ENCODE measurements around the gene MBL2.

The MBL2 gene

GRCh38 chr10:52774182-52774581 is 1.6 kb upstream of the MBL2 start:
- DNase-seq (ENCODE audit: low read depth in 1 of 2, low spot score in 1 of 2) = no peak

DNA sequence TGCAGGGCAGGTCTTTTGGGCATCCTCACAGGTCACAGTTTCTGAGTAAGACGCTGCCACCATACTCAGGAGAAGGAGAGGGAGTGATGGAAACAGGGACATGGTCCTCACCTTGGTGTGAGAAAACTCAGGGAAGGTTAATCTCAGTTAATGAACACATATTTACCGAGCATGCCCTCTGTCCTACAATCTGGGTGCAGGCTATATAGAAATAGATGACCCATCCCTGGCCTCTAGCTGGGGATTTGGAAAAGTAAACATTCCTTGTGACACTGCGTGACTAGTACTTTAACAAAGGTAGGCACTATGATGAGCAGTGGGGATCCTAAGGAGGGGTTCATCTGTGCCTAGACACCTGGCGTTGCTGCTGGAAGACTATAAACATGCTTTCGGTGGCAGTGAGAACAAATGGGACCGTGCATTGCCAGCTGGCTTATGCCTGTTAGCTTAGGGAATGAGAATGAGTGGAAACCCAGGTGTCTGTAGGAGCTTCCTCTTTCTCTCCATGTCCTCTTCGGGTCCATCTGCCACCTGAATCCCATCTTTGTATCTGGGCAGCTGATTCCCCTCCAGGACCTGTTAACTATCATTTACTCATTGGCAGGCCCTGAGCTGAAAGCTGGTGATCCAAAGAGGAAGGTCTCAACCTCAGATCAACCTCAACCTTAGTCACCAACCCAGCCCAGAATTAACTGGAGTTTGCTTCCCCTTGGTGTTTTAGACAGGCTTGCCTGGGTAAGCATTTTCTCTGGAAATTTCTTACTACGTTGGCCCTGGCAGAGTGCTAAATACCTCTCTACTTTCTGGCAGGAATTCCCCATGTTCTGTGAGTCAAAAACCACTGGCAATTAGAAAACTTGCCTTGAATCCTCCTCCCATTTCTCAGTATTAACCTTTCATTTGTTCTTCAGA is 794 bp downstream of the MBL2 start:
- no peak for DNase-seq (ENCODE audit: low read depth in 1 of 2, low spot score in 1 of 2)

DNA sequence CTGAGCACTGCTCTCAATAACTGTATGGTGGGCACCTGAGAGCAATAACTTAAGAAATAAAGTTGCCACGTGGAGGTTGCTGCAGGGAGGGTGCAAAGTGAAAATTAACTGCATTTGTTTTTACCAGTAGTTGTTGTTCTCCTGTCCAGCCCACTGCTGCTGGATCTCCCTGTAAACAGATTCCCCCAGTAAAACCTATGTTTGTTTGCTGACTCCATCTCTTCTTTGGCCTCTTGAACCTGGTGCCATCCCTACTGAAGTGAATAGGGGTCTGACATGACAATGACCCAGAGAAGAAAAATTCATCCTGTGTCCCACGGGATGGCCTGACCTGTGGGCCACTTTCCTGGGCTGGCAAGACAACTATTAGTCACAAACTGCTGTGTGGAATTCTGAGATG is 1.7 kb downstream of the MBL2 start:
- DNase-seq (ENCODE audit: low read depth in 1 of 2, low spot score in 1 of 2) = no peak

GRCh38 chr10:52769966-52770365 is 2.6 kb downstream of the MBL2 start:
- no peak for DNase-seq (ENCODE audit: low read depth in 1 of 2, low spot score in 1 of 2)

DNA sequence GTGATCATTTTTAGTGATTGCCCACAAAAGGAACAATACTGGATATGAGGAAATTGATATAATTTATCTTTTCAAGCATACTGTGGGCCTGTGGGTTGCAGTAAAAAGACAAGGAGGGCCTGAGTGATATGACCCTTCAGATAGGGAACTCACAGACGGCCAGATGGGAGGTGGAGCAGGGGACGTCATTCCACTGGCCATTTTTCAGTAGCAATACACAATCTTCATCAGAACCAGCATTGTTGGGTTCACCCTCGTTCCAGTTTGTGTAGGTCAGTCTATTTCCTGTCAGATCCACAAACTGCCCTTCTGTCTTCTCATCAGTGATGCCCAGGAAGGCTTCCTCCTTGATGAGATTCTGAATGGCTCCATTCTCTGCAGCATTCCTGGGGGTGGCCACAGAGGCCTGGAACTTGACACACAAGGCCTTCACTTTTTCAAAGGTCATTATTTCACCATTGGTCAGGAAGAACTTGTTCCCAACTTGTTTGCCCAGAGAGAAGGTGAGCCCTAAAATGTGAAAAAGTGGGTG is 4.5 kb downstream of the MBL2 start:
- DNase-seq (ENCODE audit: low read depth in 1 of 2, low spot score in 1 of 2) = no peak

DNA sequence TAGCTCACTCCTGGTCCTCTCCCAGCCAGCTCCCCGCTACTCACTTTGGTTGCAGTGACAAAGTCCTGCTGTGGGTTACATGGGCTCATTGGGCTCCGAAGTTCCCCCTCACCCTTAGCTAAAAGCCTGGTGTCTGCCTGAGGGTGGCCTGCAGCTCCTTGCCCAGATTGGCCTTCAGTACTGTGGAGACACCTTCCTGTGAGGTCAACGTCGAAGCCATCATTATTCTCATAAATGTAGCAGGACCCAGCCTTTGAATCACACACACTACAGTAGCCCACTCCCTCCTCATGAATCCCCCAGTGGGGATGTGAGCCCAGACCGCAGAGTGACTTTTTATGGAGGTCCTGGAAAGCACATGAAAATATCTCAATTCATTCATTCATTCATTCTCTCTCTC is 10.5 kb downstream of the MBL2 start:
- no peak for DNase-seq (ENCODE audit: low read depth in 1 of 2, low spot score in 1 of 2)

DNA sequence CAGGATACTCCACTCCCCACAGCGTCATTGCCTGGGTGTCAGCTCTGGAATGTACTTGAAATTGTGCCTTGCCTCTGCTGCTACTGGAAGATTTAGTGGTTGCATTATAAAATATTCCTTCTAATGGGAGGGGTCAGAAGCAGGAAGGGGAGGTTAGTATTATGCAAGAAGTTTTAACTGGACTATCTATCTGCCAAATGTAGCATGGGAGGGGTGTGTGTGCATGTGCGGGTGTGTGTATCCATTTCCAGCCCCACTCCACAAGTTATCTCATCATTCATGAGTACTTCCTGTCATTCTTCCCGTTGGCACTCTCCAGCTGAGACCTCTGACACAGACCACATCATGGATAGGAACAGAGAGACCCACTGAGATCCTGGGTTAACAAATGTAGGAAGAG is 13.4 kb downstream of the MBL2 start:
- DNase-seq (ENCODE audit: low read depth in 1 of 2, low spot score in 1 of 2) = no peak

- no peak for DNase-seq (ENCODE audit: low read depth in 1 of 2, low spot score in 1 of 2)
Measured at GRCh38 chr10:52758406-52758805, 14.2 kb downstream of the MBL2 start.

DNA sequence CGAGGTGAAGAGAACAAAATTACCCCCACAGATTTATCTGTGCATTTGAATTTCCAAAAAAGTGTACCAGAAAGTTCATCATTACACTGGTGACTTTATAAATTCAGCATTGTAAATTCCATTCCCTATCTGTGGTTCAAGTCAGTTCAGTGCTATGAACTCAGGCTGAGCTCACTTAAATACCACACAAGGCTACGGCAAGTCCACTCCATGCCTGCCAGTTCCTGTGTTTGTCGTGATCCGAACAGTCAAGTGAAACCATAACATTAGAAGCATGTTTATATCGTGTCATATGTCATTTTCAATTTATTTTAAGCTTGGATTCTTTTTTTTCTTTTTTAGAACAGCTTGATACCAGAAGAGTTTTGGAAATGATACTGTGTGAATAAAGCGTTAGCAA is 14.8 kb downstream of the MBL2 start:
- no peak for DNase-seq (ENCODE audit: low read depth in 1 of 2, low spot score in 1 of 2)

- DNase-seq (ENCODE audit: low read depth in 1 of 2, low spot score in 1 of 2) = no peak
Measured at GRCh38 chr10:52756966-52757365, 15.6 kb downstream of the MBL2 start.

- no peak for DNase-seq (ENCODE audit: low read depth in 1 of 2, low spot score in 1 of 2)
Measured at GRCh38 chr10:52756295-52756694, 16.3 kb downstream of the MBL2 start.

DNA sequence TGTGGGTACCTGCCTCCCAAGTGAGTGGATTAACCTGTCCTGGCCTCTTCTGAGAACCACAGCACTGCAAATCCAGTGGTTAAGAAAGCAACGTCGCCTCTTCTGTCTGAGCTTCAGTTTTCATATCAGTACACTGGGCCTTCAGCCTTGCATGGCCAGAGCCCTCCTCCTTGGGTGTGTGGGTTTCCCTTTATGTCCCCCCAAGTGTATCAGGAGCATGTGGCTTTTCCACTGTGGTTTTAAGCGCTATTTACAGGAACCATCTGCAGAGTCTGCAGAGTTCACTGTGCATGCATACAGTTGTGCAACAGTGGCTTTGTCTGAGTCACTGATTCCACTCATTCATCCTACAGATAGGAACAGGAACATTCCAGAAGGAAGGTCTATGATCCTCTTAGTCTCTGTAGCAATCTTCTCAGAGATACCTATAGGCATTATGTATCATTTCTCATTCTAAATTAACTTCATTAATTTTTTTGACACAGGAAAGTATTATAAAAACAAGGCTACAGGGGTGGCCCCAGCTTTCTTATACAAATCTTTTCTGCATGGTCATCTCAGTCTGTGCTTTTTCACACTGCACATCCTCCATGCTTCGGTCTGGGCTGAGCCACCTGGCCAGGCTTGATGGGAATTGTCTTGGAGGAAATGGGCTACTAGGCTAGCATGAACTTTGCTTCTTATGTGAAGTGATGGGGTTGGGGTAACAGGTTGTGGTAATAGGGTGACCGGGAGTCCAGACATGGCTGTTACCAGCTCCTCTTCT is 17.1 kb downstream of the MBL2 start:
- no peak for DNase-seq (ENCODE audit: low read depth in 1 of 2, low spot score in 1 of 2)

- no peak for DNase-seq (ENCODE audit: low read depth in 1 of 2, low spot score in 1 of 2)
Measured at GRCh38 chr10:52752801-52753445, 19.7 kb downstream of the MBL2 start.

GRCh38 chr10:52752261-52752660 is 20.3 kb downstream of the MBL2 start:
- DNase-seq (ENCODE audit: low read depth in 1 of 2, low spot score in 1 of 2) = no peak

- DNase-seq (ENCODE audit: low read depth in 1 of 2, low spot score in 1 of 2) = no peak
Measured at GRCh38 chr10:52751337-52751736, 21.2 kb downstream of the MBL2 start.

GRCh38 chr10:52750629-52751028 is 22.0 kb downstream of the MBL2 start:
- DNase-seq (ENCODE audit: low read depth in 1 of 2, low spot score in 1 of 2) = no peak

GRCh38 chr10:52747694-52748093 is 24.9 kb downstream of the MBL2 start:
- no peak for DNase-seq (ENCODE audit: low read depth in 1 of 2, low spot score in 1 of 2)

DNA sequence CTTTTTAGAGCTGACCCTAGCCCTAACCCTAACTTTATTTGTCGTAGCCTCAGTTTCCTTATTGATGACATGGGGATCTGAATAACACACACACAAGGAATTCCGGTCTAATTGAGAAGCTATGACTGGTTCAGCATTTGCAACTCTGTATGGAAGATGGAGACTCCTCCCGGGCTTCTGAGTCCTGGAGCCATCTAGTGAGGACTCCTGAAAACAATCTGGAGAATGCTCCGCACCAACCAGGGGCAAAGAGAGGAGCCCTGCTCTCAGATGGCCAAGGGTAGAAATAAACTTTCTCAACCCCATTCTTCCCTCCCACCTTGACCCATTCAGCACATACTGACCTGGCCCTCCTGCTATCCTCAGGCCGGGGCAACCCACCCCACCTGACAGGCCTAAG is 26.4 kb downstream of the MBL2 start:
- no peak for DNase-seq (ENCODE audit: low read depth in 1 of 2, low spot score in 1 of 2)

DNA sequence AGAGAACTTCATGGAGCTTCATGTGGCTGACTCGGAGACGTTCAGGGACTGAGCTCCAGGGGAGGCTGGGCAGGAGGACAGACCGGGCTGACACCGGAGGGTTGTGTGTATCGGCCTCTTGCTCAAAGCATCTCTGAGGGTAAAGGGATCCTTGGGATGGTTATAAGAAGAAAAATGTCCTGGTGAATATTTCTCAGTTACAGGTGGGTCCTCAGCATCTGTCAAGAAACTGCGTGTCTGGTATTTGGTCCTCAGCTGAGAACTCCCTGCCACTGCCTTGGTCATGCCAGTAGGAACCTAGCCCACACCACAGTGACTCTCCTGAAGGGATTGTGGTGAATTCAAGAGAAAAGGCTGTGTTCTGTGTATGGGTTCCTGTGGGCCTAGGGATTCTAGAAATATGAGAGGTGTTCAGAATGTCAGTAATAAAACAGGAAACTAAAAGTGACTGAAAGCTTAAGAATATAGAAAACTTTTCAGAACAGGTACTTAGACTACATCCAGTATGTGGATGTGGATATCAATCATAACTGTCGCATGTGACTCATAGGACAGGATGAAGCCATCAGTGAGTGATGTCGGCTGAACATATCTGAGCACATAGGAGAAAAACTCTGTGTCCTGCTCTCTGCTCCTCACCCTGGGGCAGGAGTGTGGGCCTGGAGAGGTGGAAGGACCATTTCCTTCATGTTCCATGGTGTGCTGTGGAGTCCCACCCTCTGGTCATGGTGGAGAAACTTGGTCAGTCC is 28.4 kb downstream of the MBL2 start:
- no peak for DNase-seq (ENCODE audit: low read depth in 1 of 2, low spot score in 1 of 2)

GRCh38 chr10:52742731-52743130 is 29.9 kb downstream of the MBL2 start:
- DNase-seq (ENCODE audit: low read depth in 1 of 2, low spot score in 1 of 2) = no peak

GRCh38 chr10:52741851-52742250 is 30.7 kb downstream of the MBL2 start:
- DNase-seq (ENCODE audit: low read depth in 1 of 2, low spot score in 1 of 2) = no peak

Data from activated T-helper 1 cell treated with anti-CD3 and anti-CD28 coated beads, Interleukin-2, amount 50 U/mL, for 16 hours (primary cell).